GM12891 (cell line): Measurements from ENCODE around the gene PRM3.

Source experiments
- PAX5 ChIP-seq: IDR thresholded peaks from 2 replicates; pipeline ENCODE4 v1.6.1; 2011; ENCODE audit warnings: low read length, moderate library complexity, mild to moderate bottlenecking; ENCODE audit not compliant: insufficient read depth, severe bottlenecking
- POLR2AphosphoS5 ChIP-seq: IDR thresholded peaks from 2 replicates; pipeline ENCODE4 v1.6.1; 2011; ENCODE audit warnings: low read depth, low read length, control low read depth
- TAF1 ChIP-seq: IDR thresholded peaks from 2 replicates; pipeline ENCODE4 v1.6.1; 2011; ENCODE audit warnings: low read depth, low read length, control low read depth

DNA sequence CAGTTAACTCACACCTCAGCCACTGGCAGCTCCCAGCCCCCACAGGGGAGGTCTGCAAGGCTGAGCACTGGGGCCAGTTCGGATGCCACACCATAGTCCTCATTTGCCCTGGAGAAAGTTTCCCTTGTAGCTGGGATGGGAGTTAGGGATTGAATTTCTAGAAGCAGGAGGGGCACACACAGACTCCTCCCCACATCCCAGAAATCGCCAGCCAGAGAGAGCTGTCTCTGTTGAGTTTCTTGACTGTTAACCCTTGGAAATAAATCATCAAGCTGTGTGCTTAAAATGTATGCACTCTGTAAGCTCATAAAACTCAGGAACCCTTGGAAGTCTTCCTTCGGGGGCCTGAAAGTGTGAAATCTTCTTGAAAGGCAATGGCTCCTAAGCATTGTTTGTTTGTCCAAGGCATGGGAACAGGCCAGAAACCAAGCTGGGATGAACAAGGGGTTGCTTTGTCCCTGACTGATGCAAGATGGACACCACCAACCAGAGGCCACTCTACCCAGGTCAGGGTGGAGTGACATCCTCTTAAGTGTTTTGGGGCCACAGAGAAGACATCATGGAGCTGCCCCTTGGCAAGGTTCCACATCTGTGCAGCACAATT lies 394 bp upstream of the PRM3 start:
- no peak for TF ChIP-seq TAF1
- no peak for TF ChIP-seq POLR2AphosphoS5
- TF ChIP-seq PAX5: no peak
